Upper lobe of left lung (tissue), 4 donors: ENCODE data around the gene SOX9.

Experiments used
- CTCF ChIP-seq, 6 experiments: fragments of 450-650 bp in 4 of 6; fragments of 200-600 bp in 2 of 6; sonication (generic) in 2 of 6; IDR thresholded peaks; one replicate each; pipeline ENCODE4 v1.5.1; 2016 to 2019; ENCODE audit warnings: antibody characterized with exemption in 6 of 6
- POLR2A ChIP-seq, 4 donors: fragments of 450-650 bp; IDR thresholded peaks; one replicate each; pipeline ENCODE4 v1.5.1; 2016 to 2017; ENCODE audit warnings: antibody characterized with exemption in 4 of 4, mild to moderate bottlenecking in 2 of 4
- POLR2AphosphoS5 ChIP-seq, 2 donors: sonication (generic); formaldehyde crosslinking; IDR thresholded peaks; one replicate each; pipeline ENCODE4 v1.5.1; 2017; ENCODE audit warnings: antibody characterized with exemption in 2 of 2

DNA sequence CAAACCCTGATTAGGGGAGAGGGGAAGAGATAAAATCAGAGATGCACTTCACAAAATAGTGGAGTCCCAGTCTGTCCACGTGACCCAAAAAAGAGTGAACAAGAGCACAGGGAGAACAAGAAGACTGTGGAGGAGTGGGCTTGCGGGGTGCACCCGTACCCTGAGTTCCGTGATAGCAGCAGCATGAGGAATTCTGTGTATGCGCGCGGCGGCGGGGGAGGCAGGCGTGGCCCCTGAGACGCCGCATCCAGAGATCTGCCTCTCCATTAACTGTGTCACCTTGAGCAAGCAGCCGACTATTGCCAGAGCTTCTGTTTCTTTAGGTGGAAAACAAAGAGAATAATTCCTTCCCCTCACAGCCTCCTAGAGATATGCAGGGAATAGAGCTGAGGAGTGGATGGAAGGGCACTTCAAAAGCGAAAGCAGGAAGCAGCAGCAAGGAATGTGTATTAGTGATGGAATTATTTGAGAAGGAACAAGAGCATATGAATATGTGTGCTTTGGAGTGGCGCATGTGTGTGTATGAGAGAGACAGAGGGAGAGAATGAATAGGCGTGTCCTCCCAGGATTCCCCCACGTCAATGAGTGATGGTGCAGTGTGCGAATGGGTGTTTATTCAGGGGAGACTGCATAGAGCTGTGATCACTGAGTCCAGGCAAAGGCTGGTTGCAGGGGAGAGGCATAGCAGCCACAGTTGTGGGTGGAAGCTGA, 10.4 kb upstream of the SOX9 start:
- no peak for TF ChIP-seq CTCF (IDR thresholded peaks at IDR 0.05)
- TF ChIP-seq POLR2A (IDR thresholded peaks at IDR 0.05), result no peak
- TF ChIP-seq POLR2AphosphoS5 (IDR thresholded peaks at IDR 0.05), result no peak
